Embryonic facial prominence (tissue), 1 donor: ENCODE data around the gene MPPED2.

Experiments
- DNase-seq: peaks from one replicate; pipeline ENCODE4 v3.0.0-alpha.2; 2016; ENCODE audit errors: extremely low spot score

Gene MPPED2

GRCh38 chr11:30533445-30533947 is 52.7 kb downstream of the MPPED2 start:
- no peak for DNase-seq

- DNase-seq: no peak
Observed at GRCh38 chr11:30527566-30527965, 58.6 kb downstream of the MPPED2 start.

- no peak for DNase-seq
Observed at GRCh38 chr11:30526558-30526957, 59.6 kb downstream of the MPPED2 start.

- no peak for DNase-seq
Observed at GRCh38 chr11:30522536-30523243, 63.5 kb downstream of the MPPED2 start.

GRCh38 chr11:30521297-30522071 is 64.7 kb downstream of the MPPED2 start:
- no peak for DNase-seq

- DNase-seq: no peak
Observed at GRCh38 chr11:30513087-30513486, 73.1 kb downstream of the MPPED2 start.

- no peak for DNase-seq
Observed at GRCh38 chr11:30511408-30511807, 74.7 kb downstream of the MPPED2 start.

- no peak for DNase-seq
Observed at GRCh38 chr11:30510750-30511149, 75.4 kb downstream of the MPPED2 start.

GRCh38 chr11:30509364-30509763 is 76.8 kb downstream of the MPPED2 start:
- DNase-seq: no peak

GRCh38 chr11:30508594-30508993 is 77.6 kb downstream of the MPPED2 start:
- DNase-seq: no peak

- no peak for DNase-seq
Observed at GRCh38 chr11:30505603-30506002, 80.5 kb downstream of the MPPED2 start.

- DNase-seq: no peak
Observed at GRCh38 chr11:30504468-30504867, 81.7 kb downstream of the MPPED2 start.

- no peak for DNase-seq
Observed at GRCh38 chr11:30503156-30503555, 83.0 kb downstream of the MPPED2 start.

- DNase-seq: no peak
Observed at GRCh38 chr11:30502305-30502704, 83.8 kb downstream of the MPPED2 start.

- DNase-seq: no peak
Observed at GRCh38 chr11:30501744-30502143, 84.4 kb downstream of the MPPED2 start.

- DNase-seq: no peak
Observed at GRCh38 chr11:30499940-30500339, 86.2 kb downstream of the MPPED2 start.

GRCh38 chr11:30497600-30497999 is 88.6 kb downstream of the MPPED2 start:
- DNase-seq: no peak

GRCh38 chr11:30496935-30497334 is 89.2 kb downstream of the MPPED2 start:
- no peak for DNase-seq

- no peak for DNase-seq
Observed at GRCh38 chr11:30495437-30495836, 90.7 kb downstream of the MPPED2 start.

- DNase-seq: no peak
Observed at GRCh38 chr11:30489511-30489910, 96.6 kb downstream of the MPPED2 start.

GRCh38 chr11:30489076-30489475 is 97.1 kb downstream of the MPPED2 start:
- DNase-seq: no peak

GRCh38 chr11:30488304-30488998 is 97.7 kb downstream of the MPPED2 start:
- peak; percentile 44 for DNase-seq
